GM19328 (cell line): ENCODE results near the gene PMVK.

Source experiments
- ATAC-seq: cut with Tn5 transposase; IDR thresholded peaks from one replicate; pipeline ENCODE4 v1.9.1; 2021; ENCODE audit warnings: mild to moderate bottlenecking, moderate library complexity; ENCODE audit not compliant: unreplicated experiment

Gene PMVK

GRCh38 chr1:154881820-154882535 is 54.5 kb downstream of the PMVK start:
- no peak for ATAC-seq

GRCh38 chr1:154880671-154881070 is 55.8 kb downstream of the PMVK start:
- no peak for ATAC-seq

GRCh38 chr1:154879038-154879421 is 57.5 kb downstream of the PMVK start:
- no peak for ATAC-seq

- ATAC-seq: no peak
These were observed 58.0 kb downstream of the PMVK start for GRCh38 chr1:154878371-154879037.

- no peak for ATAC-seq
These were observed 59.0 kb downstream of the PMVK start for GRCh38 chr1:154877370-154877974.

- no peak for ATAC-seq
These were observed 59.6 kb downstream of the PMVK start for GRCh38 chr1:154876842-154877369.
